ENCODE data around the gene MAD1L1. TPM values are rescaled to one million over a fixed set of nuclear protein-coding genes. Genes with fewer than 3 reads are reported as not detected.

MAD1L1 gene
- total and polyA plus RNA-seq, 2 of the 13 experiments (the other 11 are each of a cell fraction or from before 2014, with no cell fraction given) = 17.4 to 64.7 TPM

GRCh38 chr7:2075811-2076210 is 156.9 kb downstream of the MAD1L1 start:
- BruUV-seq (replicated peaks) = no TSS peak
- H4K20me1 ChIP-seq (ENCODE audit: insufficient read depth, low read length) = no peaks in the 10 kb centered on the region
- in situ Hi-C loops (cut with HindIII; ENCODE audit: extremely low pct_ligation_motif_present, low pct_unique_long_range_greater_than_20kb) = no loop called here
- no peak overlapping the region for H3K4me3 ChIP-seq (replicated peaks in 1 of 3; ENCODE audit: insufficient read depth in 1 of 3, low read depth in 2 of 3, low read length in 3 of 3)
- no peak for ATAC-seq
- no peaks in the 10 kb centered on the region for H3K4me1 ChIP-seq (ENCODE audit: insufficient read depth, low read length)
- no peak overlapping the region for H3K9ac ChIP-seq (ENCODE audit: insufficient read depth, low read depth, low read length)
- no peak for DNase-seq (ENCODE audit: low spot score)
- H3K4me2 ChIP-seq (ENCODE audit: low read depth, low read length) = no peak overlapping the region
- ChIA-PET POLR2A (no interaction called here), CTCF (ENCODE audit: low intra/inter-chr PET ratio, low total read pairs) (no interaction called here)
- H3K9me3 ChIP-seq (ENCODE audit: low read length) = no peaks in the 10 kb centered on the region
- H3K36me3 ChIP-seq (replicated peaks in 1 of 2; ENCODE audit: control insufficient read depth in 1 of 2, insufficient read depth in 2 of 2, low read length in 2 of 2) = peaks cover 4 to 22% of the 10 kb centered on the region in 2 experiments; a peak in 4 of 5 replicates
- no peaks in the 10 kb centered on the region for H3K27me3 ChIP-seq (ENCODE audit: control insufficient read depth in 1 of 2, insufficient read depth in 2 of 2, low read length in 2 of 2)
- intact Hi-C loops (cut with micrococcal nuclease; ENCODE audit: unreplicated experiment) = no loop called here
- TF ChIP-seq SMARCC2 (IDR thresholded peaks at IDR 0.05) (no peak), ZBTB25 (CRISPR knock-in tag; IDR thresholded peaks at IDR 0.05) (no peak), HDAC2 (CRISPR knock-in tag; IDR thresholded peaks at IDR 0.05) (no peak), ZNF639 (CRISPR knock-in tag; conservative IDR thresholded peaks at IDR 0.05) (no peak), HMGA1 (CRISPR knock-in tag; conservative IDR thresholded peaks at IDR 0.05) (no peak), MBD4 (IDR thresholded peaks at IDR 0.05; ENCODE audit: borderline replicate concordance, low read length) (no peak), MIXL1 (CRISPR knock-in tag; IDR thresholded peaks at IDR 0.05) (no peak), RAD51 (IDR thresholded peaks at IDR 0.05; ENCODE audit: borderline replicate concordance) (no peak), ZNF10 (CRISPR knock-in tag; IDR thresholded peaks at IDR 0.05; ENCODE audit: borderline replicate concordance, low read depth) (no peak), ZSCAN21 (CRISPR knock-in tag; IDR thresholded peaks at IDR 0.05; ENCODE audit: borderline replicate concordance) (no peak), NR0B2 (CRISPR knock-in tag; IDR thresholded peaks at IDR 0.05) (no peak), RFX3 (CRISPR knock-in tag; IDR thresholded peaks at IDR 0.05) (no peak), PRPF4 (IDR thresholded peaks at IDR 0.05; ENCODE audit: low read depth, low read length, poor library complexity, severe bottlenecking) (no peak), MNT (IDR thresholded peaks at IDR 0.05) (no peak), TEF (CRISPR knock-in tag; IDR thresholded peaks at IDR 0.05) (no peak), CBX5 (CRISPR knock-in tag; IDR thresholded peaks at IDR 0.05; ENCODE audit: borderline replicate concordance) (no peak)
- WGBS (ENCODE audit: low lambda C conversion rate) = 98% methylated on average over 4 of the region's 17 CpGs
- H2AFZ ChIP-seq (ENCODE audit: low read length) = no peak overlapping the region
- H3K27ac ChIP-seq (ENCODE audit: extremely low read length, insufficient read depth, low read length) = no peak overlapping the region
- H3K79me2 ChIP-seq (ENCODE audit: insufficient read depth, low read length) = no peaks in the 10 kb centered on the region
- FAIRE-seq = no peak

Data from HepG2 (cell line).